CD4-positive, alpha-beta T cell treated with Interleukin-21 for 1 hour (primary cell): ENCODE data around the gene NAT16.
"Not testable (repeated sequence)": the region's sequence is repeated elsewhere in the genome, so short reads cannot be mapped to it uniquely, and the experiment has no call there.

Experiments
- DNase-seq: peaks from one replicate; pipeline ENCODE4 v3.0.0-alpha.2; 2020

Gene NAT16

DNA sequence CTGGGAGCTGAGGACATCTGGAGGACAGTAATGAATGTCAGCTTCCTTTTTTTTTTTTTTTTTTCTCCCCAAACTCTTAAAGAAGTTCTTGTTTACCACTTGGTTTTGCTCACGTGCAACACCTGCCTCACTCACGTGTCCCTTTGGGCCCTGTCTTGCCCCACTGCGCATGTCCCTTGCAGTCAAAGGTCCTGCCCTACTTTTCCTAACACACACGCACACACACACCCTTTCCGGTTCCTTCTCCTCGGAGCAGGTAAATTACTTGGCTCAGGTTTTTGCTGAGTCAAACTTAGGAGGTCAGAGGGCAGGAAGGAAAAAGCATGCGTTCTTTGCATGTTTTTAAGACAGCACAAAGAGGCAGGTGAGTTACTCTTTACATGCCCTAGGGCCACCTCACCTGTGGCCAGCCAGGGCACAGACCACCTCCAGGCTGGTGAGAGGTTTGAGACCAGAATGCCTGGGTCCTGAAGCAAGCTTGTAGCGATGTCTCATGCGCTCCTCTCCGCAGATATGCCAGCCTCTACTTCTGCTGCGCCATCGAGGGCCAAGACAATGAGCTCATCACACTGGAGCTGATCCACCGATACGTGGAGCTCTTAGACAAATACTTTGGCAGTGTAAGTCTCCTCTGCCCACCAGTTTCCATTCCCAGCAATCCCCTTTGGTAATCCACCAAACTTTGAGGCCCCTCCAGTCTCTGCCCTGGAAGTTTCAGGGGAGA, 23.1 kb downstream of the NAT16 start:
- no peak for DNase-seq

DNA sequence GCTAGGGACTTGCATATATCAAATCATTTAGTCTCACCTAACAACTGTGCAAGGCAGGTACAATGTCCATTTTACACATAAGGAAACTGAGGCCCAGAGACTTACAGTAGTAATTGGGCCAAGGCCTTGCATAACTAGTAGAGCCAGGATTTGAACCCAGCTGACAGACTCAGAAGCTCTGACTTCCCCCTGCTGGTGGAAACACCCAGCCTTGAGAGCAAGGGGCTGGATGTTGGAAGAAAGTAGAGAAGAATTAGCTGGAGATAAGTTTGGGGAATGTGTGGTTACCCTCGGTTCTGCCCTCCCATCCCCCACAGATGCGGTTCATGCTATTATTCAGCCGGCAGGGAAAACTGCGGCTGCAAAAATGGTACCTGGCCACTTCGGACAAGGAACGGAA, 23.8 kb downstream of the NAT16 start:
- no peak for DNase-seq

DNA sequence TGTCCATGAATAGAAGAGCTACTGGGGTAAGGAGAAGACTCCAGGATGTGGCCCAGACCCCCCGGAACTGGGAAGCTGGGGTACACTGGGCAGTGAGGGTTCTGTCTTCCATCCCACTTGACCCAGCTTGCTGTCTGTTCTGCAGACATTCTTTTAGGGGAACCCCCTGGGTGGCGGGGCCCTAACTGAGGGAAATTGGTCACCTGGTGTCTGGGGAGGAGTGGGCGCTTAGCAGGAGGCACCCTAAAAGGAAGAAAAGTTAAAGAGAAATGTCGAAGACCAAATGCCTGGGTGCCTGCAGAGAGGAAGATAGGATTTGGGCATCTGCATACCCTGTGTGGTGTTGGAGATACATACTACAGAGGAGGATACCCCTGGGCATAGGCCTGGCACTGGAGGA, 24.8 kb downstream of the NAT16 start:
- DNase-seq: no peak

DNA sequence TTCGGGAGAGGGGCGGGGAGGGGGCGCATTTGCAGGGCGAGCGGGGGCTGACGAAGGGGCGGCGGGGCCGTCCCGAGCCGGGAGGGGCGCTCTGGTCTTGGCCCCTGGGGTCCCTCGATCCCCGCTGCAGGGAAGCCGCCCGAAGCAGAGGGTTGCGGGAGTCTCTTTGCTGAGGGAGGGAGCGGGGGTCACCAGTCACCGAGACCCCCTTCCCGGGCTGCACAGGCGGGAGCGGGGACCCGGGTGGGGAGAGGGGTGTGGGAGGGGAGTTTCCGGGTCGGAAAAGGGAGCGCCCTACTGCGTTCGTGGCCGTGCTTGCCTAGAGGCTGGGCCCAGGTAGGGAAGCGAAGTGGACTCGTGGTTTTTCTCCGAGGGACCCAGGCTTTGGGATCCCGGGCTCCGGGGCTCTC, 25.4 kb downstream of the NAT16 start:
- DNase-seq: no peak

DNA sequence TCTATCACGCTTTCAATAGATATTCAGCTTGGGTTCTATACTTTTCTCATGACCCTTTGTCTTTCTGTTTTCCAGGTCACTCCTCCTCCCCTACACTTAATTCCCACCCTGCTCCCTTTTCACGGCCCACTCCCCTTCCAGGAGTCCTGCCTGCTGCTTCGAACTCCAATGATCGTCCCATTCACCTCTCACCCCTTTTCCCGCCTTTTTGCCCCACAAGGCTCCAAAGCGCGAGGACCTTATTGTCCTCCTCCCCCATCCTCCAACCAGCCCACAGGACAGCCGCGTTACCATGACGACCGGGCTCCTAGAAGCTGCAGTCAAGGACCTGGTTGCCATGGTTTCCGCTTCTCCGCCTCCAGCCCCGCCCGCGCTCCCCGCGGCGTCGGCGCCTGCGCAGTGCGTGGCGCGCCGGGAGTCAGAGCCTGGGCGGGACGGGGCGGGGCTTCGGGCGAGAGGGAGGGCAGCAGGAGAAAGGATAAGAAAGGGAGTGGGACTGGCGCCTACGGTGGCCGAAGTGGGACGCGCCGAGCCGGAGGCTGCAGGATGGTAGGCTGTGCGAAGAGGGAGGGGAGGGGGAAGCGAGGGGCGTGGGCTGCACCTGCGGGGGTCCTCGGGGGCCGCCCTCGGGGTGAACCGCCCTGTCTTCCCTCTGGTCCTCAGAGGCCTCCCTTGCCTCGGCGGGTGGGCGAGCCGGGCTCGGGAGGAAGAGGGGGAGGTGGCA, 26.0 kb downstream of the NAT16 start, which contains the start of gene AP1S1:
TSS of gene AP1S1 (plus strand) at position 508 of the 724 bp plus-strand sequence. CDS start at position 547, 39 bp downstream.
- peak; percentile 96 for DNase-seq

DNA sequence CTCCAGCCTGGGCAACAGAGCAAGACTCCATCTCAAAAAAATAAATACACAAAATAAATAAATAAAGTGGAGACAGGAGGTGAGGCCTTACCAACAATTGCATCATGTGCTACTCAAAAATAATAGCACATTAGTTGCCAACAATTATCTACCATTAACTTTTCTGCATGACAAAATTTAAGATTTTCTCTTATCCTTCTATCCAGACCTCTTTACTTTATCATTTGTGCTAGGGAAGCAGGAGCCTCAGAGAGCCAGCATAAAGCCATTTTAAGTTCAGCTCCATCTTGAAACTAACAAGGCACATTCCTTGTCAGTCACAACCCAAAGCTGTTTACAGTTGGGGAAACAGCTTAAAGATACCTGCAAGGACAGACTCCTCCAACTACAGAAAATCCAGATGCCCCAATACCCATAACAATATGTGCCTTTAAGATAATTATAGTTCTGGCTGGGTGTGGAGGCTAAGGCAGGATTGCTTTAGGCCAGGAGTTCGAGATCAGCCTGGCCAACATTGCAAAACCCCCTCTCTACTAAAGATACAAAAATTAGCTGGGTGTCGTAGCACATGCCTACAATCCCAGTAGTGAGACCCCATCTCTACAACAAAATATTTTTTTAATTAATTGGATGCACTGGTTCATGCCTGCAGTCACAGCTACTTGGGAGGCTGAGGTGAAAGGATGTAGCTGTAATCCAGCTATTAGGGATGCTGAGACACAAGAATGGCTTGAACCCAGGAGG, 28.0 kb downstream of the NAT16 start:
- DNase-seq: no peak

DNA sequence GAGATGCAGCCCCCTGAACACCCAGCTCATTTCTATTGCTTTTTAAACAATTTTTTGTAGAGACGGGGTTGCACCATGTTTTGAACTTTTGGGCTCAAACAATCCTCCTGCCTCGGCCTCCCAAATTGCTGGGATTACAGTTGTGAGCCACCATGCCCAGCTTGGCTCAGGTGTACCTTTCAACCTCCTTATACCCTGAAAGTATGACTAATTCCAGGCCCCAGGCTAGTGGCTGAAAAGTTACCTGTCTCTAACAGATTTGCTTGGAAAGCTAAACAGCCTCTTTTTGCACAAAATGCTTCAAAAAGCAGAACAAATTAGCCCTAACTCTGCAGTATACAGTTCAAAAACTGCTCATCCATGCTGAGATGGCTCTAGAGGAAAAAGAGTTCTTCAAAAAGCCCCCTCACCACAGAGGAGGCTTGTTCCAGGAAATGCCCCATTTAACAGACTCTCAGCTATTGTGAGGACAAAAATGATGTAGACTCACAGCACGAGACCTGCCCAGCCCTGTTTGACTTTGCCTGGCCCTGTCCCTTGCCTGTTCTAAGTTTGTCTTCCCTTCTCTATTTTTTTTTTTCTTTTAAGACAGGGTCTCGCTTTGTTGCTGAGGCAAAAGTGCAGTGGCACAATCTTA, 39.2 kb downstream of the NAT16 start:
- DNase-seq: no peak

DNA sequence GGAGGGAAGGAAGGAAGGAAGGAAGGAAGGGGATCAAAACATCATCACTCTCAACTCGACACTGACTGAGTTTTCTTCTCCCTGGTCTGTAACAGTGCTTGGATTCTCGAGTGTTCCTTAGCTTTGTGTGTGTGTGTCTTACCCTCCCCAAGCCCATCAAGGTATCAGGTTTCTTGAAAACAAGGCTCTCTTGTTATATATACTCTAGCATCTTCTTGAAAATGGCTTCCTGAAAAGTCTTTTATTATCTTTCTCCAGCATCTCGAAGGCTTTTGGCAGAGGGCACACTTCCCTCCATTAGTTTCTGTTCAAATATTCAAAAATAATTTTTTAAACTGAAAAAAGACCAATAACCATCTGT, 39.8 kb downstream of the NAT16 start:
- no peak for DNase-seq

DNA sequence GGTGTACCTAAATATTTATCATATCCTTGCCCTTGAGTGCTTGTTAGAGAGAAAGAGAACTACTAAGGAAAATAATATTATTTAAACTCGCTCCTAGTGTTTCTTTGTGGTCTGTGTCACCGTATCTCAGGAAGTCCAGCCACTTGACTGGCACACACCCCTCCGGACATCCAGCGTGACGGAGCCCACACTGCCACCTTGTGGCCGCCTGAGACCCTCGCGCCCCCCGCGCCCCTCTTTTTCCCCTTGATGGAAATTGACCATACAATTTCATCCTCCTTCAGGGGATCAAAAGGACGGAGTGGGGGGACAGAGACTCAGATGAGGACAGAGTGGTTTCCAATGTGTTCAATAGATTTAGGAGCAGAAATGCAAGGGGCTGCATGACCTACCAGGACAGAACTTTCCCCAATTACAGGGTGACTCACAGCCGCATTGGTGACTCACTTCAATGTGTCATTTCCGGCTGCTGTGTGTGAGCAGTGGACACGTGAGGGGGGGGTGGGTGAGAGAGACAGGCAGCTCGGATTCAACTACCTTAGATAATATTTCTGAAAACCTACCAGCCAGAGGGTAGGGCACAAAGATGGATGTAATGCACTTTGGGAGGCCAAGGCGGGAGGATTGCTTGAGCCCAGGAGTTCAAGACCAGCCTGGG, 41.8 kb downstream of the NAT16 start:
- DNase-seq: peak; percentile 81

DNA sequence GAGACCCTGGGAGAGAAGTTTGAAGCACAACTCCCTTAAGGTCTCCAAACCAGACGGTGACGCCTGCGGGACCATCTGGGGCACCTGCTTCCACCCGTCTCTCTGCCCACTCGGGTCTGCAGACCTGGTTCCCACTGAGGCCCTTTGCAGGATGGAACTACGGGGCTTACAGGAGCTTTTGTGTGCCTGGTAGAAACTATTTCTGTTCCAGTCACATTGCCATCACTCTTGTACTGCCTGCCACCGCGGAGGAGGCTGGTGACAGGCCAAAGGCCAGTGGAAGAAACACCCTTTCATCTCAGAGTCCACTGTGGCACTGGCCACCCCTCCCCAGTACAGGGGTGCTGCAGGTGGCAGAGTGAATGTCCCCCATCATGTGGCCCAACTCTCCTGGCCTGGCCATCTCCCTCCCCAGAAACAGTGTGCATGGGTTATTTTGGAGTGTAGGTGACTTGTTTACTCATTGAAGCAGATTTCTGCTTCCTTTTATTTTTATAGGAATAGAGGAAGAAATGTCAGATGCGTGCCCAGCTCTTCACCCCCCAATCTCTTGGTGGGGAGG, 42.4 kb downstream of the NAT16 start:
- no peak for DNase-seq

DNA sequence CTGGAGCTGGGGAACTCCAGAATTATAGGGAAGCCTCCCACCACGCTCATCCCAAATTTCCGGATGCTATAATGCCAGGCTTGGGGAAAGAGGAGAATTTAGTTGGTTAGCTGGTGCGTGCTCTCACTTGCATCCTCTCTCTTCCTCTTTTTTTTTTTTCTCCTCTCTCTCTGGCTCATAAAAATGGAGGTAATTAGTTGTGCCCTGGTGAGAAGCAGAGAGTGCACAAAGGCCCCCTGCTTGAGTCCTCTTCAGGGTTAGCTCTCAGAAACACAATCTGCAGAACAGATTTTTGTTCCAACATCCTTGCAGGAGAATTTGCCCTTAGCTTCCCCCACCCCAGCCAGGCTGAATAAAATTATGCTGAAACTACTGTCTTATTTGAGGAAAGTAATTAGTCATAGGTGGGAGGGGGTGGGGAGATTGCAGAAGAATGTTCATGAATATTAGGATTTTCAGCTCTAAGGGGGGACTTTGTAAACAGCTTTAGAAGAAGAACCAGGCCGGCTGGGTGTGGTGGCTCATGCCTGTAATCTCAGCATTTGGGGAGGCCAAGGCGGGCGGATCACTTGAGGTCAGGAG, 45.6 kb downstream of the NAT16 start:
- DNase-seq: no peak

DNA sequence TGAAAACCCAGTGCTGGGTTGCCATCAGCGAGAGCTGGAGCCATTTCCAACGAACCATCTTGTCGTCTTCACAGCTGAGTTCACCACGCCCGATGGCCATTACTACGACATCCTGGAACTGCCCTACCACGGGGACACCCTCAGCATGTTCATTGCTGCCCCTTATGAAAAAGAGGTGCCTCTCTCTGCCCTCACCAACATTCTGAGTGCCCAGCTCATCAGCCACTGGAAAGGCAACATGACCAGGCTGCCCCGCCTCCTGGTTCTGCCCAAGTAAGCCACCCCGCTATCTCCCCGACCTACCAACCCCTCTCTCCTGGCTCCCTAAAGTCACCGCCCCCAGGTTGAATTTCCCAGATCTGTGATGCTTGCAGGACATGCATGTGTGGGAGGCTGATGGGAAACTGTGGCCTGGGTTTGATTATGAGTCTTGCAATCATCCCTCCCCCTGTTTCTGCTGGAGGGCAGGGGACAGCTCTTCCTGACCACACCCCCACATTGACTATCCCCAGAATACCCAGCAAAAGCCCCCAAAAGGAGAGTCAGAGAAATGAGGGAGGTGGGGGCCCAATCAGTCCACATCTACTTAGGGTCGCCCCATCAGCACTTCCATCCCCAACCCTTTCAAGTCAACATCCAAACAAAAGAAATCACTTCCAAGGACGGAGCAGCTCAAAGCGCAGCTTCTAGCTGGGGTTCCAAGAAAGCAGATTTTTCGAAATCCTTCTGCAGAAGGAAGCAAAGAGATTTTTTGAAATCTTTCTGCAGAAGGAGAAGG, 46.3 kb downstream of the NAT16 start:
- no peak for DNase-seq

DNA sequence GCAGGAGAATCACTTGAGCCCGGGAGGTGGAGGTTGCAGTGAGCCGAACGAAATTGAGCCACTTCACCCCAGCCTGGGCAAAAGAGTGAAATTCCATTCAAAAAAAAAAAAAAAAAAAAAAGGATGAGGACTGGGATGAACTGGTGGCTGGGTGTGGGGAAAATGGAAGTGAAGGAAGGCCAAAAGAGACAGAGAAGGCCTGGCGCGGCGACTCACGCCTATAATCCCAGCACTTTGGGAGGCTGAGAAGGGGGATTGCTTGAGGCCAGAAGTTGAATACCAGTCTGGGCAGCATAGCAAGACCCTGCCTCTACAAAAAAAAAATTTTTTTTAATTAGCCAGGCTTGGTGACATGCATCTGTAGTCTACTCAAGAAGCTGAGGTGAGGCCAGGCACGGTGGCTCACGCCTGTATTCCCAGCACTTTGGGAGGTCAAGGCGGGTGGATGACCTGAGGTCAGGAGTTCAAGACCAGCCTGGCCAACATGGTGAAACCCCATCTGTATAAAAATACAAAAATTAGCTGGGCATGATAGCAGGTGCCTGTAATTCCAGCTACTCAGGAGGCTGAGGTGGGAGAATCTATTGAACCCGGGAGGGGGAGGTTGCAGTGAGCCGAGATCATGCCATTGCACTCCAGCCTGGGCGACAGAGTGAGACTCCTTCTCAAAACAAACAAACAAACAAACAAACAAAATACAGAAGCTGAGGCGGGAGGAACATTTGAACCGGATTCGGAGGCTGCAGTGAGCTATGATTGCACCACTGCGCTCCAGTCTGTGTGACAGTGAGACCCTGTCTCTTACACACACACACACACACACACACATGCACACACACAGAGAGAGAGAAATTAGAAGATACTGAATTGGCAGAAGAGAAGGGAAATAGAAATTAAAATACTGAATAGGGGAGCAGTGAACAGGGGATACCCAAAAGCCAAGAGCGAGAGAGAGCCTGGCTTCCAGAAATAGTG, 47.2 kb downstream of the NAT16 start:
- DNase-seq: not testable (repeated sequence)

DNA sequence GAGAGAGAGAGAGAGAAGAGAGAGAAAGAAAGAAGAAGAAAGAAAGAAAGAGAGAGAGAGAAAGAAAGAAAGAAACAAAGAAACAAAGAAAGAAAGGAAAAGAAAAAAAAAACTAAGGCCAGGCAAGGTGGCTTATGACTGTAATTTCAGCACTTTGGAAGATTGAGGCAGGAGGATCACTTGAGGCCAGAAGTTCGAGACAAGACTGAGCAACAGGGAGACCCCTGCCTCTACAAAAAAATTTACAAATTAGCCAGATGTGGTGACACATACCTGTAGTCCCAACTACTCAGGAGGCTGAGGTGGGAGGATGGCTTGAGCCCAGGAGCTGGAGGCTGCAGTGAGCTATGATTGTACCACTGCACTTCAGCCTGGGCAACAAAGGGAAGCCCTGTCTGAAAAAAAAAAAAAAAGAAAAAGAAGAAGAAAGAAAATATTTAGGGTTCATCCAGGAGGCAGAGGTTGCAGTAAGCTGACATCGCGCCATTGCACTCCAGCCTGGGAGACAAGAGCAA, 50.4 kb downstream of the NAT16 start:
- no peak for DNase-seq

DNA sequence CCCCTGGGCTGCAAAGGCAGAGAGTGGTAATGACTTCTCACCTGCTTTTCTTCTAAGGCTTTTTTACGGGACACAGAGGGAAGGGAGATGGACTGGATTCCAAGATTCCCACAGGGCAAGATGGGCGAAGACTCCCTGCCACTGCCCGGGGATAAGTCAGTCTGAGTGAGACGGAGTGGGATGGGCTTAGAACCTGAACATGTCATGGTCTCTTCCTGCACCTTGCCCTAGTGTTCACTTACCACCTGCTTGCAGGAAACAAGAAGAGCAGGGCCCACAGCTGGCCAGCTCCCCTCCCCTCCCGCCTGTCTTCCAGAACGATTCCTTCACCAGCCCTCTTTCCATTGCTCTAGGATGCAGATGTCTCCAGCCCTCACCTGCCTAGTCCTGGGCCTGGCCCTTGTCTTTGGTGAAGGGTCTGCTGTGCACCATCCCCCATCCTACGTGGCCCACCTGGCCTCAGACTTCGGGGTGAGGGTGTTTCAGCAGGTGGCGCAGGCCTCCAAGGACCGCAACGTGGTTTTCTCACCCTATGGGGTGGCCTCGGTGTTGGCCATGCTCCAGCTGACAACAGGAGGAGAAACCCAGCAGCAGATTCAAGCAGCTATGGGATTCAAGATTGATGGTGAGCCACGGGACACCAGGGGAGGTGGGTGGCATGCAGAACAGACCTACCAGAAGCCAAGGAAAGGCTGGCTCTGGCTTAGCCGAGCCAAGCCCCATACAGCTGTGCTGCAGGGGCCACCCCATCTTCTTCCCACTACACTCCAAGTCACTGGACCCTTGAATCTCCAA, 51.9 kb downstream of the NAT16 start:
- no peak for DNase-seq

DNA sequence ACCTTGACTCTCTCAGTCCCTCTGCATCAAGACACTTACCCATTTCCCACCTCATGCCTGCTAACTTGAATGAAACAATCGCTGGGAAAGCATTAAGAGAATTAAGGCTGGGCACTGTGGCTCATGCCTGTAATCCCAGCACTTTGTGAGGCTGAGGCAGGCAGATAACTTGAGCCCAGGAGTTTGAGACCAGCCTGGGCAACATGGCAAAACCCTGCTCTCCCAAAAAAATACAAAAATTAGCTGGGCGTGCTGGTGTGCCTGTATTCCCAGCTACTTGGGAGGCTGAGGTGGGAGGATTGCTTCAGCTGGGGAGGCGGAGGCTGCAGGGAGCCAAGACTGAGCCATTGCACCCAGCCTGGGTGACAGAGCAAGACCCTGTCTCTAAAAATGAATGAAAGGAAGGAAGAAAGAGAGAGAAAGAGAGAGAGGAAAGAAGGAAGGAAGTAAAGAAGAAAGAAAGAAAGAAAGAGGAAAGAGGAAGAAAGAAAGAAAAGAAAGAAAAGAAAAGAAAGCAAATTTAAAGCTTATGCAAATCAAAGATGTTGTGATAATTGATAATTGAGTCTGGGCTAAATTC, 52.5 kb downstream of the NAT16 start:
- DNase-seq: no peak

DNA sequence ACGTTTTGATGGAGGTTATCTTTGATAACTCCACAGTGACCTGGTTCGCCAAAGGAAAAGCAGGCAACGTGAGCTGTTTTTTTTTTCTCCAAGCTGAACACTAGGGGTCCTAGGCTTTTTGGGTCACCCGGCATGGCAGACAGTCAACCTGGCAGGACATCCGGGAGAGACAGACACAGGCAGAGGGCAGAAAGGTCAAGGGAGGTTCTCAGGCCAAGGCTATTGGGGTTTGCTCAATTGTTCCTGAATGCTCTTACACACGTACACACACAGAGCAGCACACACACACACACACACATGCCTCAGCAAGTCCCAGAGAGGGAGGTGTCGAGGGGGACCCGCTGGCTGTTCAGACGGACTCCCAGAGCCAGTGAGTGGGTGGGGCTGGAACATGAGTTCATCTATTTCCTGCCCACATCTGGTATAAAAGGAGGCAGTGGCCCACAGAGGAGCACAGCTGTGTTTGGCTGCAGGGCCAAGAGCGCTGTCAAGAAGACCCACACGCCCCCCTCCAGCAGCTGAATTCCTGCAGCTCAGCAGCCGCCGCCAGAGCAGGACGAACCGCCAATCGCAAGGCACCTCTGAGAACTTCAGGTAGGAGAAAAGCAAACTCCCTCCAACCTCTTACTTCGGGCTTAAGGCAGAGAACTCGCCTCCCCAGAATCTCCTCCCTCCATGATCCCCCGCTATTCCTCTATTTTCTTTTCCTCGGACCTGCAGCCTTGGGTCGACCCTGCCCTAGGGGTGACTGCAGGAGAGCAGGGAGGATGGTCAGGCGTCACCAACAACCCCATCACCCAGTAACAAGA, 53.2 kb downstream of the NAT16 start, which contains the start of gene SERPINE1:
TSS of gene SERPINE1 (plus strand) at position 454 of the 809 bp plus-strand sequence. CDS start 1,290 bp downstream, outside the sequence.
- peak; percentile 58 for DNase-seq
